IPS-18a (cell line): ENCODE data around the gene CMIP.

Experiments
- H3K27ac ChIP-seq: one replicate; pipeline ENCODE4 v1.5.1; 2013; ENCODE audit warnings: low read length
- H3K27me3 ChIP-seq: one replicate; pipeline ENCODE4 v1.6.1; 2013; ENCODE audit warnings: mild to moderate bottlenecking, low read length; ENCODE audit not compliant: control insufficient read depth, insufficient read depth
- H3K36me3 ChIP-seq: one replicate; pipeline ENCODE4 v1.6.1; 2013; ENCODE audit warnings: low read depth, low read length; ENCODE audit not compliant: control insufficient read depth
- H3K4me1 ChIP-seq: one replicate; pipeline ENCODE4 v1.6.1; 2013; ENCODE audit warnings: low read depth, low read length; ENCODE audit not compliant: control insufficient read depth
- H3K4me3 ChIP-seq: one replicate; pipeline ENCODE4 v1.5.1; 2013; ENCODE audit warnings: low read length
- H3K9ac ChIP-seq: one replicate; pipeline ENCODE4 v1.6.1; 2013; ENCODE audit warnings: mild to moderate bottlenecking, low read length, moderate library complexity
- H3K9me3 ChIP-seq: one replicate; pipeline ENCODE4 v1.6.1; 2013; ENCODE audit warnings: low read depth, low read length; ENCODE audit not compliant: control insufficient read depth

The CMIP gene

GRCh38 chr16:81549547-81550431 lies 105.2 kb downstream of the CMIP start:
- Histone ChIP-seq H3K4me3 (no peak overlapping the region), H3K36me3 (no peaks in the 10 kb centered on the region), H3K9me3 (no peaks in the 10 kb centered on the region), H3K27me3 (no peaks in the 10 kb centered on the region), H3K4me1 (no peaks in the 10 kb centered on the region), H3K27ac (no peak overlapping the region), H3K9ac (no peak overlapping the region)

- H3K9ac ChIP-seq: no peak overlapping the region
- no peaks in the 10 kb centered on the region for H3K9me3 ChIP-seq
- H3K27ac ChIP-seq: no peak overlapping the region
- no peaks in the 10 kb centered on the region for H3K27me3 ChIP-seq
- H3K36me3 ChIP-seq: no peaks in the 10 kb centered on the region
- no peak overlapping the region for H3K4me3 ChIP-seq
- no peaks in the 10 kb centered on the region for H3K4me1 ChIP-seq
Observed at GRCh38 chr16:81550432-81550808, 105.8 kb downstream of the CMIP start.

- Histone ChIP-seq H3K27ac (no peak overlapping the region), H3K27me3 (no peaks in the 10 kb centered on the region), H3K4me3 (no peak overlapping the region), H3K36me3 (no peaks in the 10 kb centered on the region), H3K9ac (no peak overlapping the region), H3K4me1 (no peaks in the 10 kb centered on the region), H3K9me3 (no peaks in the 10 kb centered on the region)
Observed at GRCh38 chr16:81551151-81551808, 106.7 kb downstream of the CMIP start.

GRCh38 chr16:81551821-81552304 lies 107.3 kb downstream of the CMIP start:
- Histone ChIP-seq H3K4me3 (no peak overlapping the region), H3K9me3 (no peaks in the 10 kb centered on the region), H3K27ac (no peak overlapping the region), H3K4me1 (no peaks in the 10 kb centered on the region), H3K9ac (no peak overlapping the region), H3K27me3 (no peaks in the 10 kb centered on the region), H3K36me3 (no peaks in the 10 kb centered on the region)

- no peaks in the 10 kb centered on the region for H3K27me3 ChIP-seq
- H3K27ac ChIP-seq: no peak overlapping the region
- H3K9ac ChIP-seq: no peak overlapping the region
- H3K4me1 ChIP-seq: no peaks in the 10 kb centered on the region
- no peaks in the 10 kb centered on the region for H3K36me3 ChIP-seq
- H3K9me3 ChIP-seq: no peaks in the 10 kb centered on the region
- no peak overlapping the region for H3K4me3 ChIP-seq
Observed at GRCh38 chr16:81552743-81553079, 108.1 kb downstream of the CMIP start.

GRCh38 chr16:81553080-81553813 lies 108.6 kb downstream of the CMIP start:
- Histone ChIP-seq H3K27ac (no peak overlapping the region), H3K27me3 (no peaks in the 10 kb centered on the region), H3K9me3 (no peaks in the 10 kb centered on the region), H3K4me3 (no peak overlapping the region), H3K4me1 (no peaks in the 10 kb centered on the region), H3K36me3 (no peaks in the 10 kb centered on the region), H3K9ac (no peak overlapping the region)

GRCh38 chr16:81553814-81554675 lies 109.4 kb downstream of the CMIP start:
- H3K4me1 ChIP-seq: no peaks in the 10 kb centered on the region
- no peaks in the 10 kb centered on the region for H3K27me3 ChIP-seq
- H3K27ac ChIP-seq: no peak overlapping the region
- H3K9me3 ChIP-seq: no peaks in the 10 kb centered on the region
- no peak overlapping the region for H3K9ac ChIP-seq
- H3K36me3 ChIP-seq: no peaks in the 10 kb centered on the region
- H3K4me3 ChIP-seq: no peak overlapping the region

- Histone ChIP-seq H3K36me3 (no peaks in the 10 kb centered on the region), H3K27me3 (no peaks in the 10 kb centered on the region), H3K4me1 (no peaks in the 10 kb centered on the region), H3K9me3 (no peaks in the 10 kb centered on the region), H3K27ac (no peak overlapping the region), H3K9ac (no peak overlapping the region), H3K4me3 (no peak overlapping the region)
Observed at GRCh38 chr16:81554979-81555378, 110.4 kb downstream of the CMIP start.

GRCh38 chr16:81555660-81556059 lies 111.1 kb downstream of the CMIP start:
- H3K9ac ChIP-seq: no peak overlapping the region
- H3K9me3 ChIP-seq: no peaks in the 10 kb centered on the region
- no peaks in the 10 kb centered on the region for H3K36me3 ChIP-seq
- no peak overlapping the region for H3K27ac ChIP-seq
- no peaks in the 10 kb centered on the region for H3K27me3 ChIP-seq
- H3K4me3 ChIP-seq: no peak overlapping the region
- no peaks in the 10 kb centered on the region for H3K4me1 ChIP-seq

GRCh38 chr16:81556715-81557284 lies 112.2 kb downstream of the CMIP start:
- H3K4me1 ChIP-seq: no peaks in the 10 kb centered on the region
- no peaks in the 10 kb centered on the region for H3K9me3 ChIP-seq
- no peak overlapping the region for H3K27ac ChIP-seq
- no peaks in the 10 kb centered on the region for H3K27me3 ChIP-seq
- H3K36me3 ChIP-seq: no peaks in the 10 kb centered on the region
- H3K4me3 ChIP-seq: no peak overlapping the region
- no peak overlapping the region for H3K9ac ChIP-seq

GRCh38 chr16:81558077-81558443 lies 113.5 kb downstream of the CMIP start:
- no peaks in the 10 kb centered on the region for H3K4me1 ChIP-seq

More at GRCh38 chr16:81558077-81558443, 113.5 kb downstream of the CMIP start:
- H3K9ac ChIP-seq: no peak overlapping the region
- no peaks in the 10 kb centered on the region for H3K36me3 ChIP-seq
- H3K9me3 ChIP-seq: no peaks in the 10 kb centered on the region
- no peak overlapping the region for H3K27ac ChIP-seq
- no peak overlapping the region for H3K4me3 ChIP-seq
- H3K27me3 ChIP-seq: no peaks in the 10 kb centered on the region
